ENCODE results near the gene STIP1. TPM values are rescaled to one million over a fixed set of nuclear protein-coding genes. Genes with fewer than 3 reads are reported as not detected.

The STIP1 gene
- total RNA-seq, 1 donor from 2014 or later: 110 TPM

DNA sequence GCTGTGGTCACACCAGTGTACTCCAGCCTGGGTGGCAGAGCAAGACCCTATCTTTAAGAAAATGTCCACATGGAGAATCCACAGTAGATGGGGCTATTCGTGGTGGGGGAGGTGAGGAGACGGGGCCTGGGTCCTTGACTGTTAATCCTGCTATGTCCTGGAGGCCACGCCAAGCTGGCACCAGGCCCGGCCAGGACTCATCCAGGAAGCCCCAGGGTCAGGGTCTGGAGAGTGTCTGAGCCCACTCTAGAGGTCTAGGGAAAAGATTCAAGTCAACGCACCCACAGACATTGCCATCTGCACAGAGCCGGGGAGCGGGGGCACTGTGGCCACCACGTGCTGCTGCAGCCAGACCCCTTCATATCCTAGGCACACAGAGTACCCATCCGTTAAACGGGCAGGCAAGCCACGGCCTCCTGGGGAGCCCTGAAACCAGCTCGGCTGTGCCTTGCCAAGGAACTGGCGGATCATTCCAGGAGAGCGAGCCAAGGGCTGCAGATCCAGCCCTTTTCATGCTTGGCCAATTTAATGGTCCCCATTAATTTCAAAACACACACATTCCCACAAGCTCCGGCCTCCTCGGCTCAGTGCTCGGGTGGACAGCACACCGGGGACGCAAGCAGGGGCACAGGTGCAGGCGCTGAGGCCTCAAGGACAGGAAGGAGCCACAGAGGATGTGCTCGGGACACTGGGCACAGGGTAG lies 44.7 kb upstream of the STIP1 start:
- H3K4me1 ChIP-seq: no peaks in the 10 kb centered on the region
- H3K9me3 ChIP-seq: no peaks in the 10 kb centered on the region
- no peaks in the 10 kb centered on the region for H3K27me3 ChIP-seq
- no peak overlapping the region for H3K4me3 ChIP-seq
- H3K27ac ChIP-seq: no peak overlapping the region
- DNase-seq: no peak
- TF ChIP-seq, protein P1, sequence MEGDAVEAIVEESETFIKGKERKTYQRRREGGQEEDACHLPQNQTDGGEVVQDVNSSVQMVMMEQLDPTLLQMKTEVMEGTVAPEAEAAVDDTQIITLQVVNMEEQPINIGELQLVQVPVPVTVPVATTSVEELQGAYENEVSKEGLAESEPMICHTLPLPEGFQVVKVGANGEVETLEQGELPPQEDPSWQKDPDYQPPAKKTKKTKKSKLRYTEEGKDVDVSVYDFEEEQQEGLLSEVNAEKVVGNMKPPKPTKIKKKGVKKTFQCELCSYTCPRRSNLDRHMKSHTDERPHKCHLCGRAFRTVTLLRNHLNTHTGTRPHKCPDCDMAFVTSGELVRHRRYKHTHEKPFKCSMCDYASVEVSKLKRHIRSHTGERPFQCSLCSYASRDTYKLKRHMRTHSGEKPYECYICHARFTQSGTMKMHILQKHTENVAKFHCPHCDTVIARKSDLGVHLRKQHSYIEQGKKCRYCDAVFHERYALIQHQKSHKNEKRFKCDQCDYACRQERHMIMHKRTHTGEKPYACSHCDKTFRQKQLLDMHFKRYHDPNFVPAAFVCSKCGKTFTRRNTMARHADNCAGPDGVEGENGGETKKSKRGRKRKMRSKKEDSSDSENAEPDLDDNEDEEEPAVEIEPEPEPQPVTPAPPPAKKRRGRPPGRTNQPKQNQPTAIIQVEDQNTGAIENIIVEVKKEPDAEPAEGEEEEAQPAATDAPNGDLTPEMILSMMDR (IDR thresholded peaks at IDR 0.05): no peak
- no peaks in the 10 kb centered on the region for H3K36me3 ChIP-seq
- ATAC-seq: no peak
- intact Hi-C loops (cut with DNase I): no loop called here

DNA sequence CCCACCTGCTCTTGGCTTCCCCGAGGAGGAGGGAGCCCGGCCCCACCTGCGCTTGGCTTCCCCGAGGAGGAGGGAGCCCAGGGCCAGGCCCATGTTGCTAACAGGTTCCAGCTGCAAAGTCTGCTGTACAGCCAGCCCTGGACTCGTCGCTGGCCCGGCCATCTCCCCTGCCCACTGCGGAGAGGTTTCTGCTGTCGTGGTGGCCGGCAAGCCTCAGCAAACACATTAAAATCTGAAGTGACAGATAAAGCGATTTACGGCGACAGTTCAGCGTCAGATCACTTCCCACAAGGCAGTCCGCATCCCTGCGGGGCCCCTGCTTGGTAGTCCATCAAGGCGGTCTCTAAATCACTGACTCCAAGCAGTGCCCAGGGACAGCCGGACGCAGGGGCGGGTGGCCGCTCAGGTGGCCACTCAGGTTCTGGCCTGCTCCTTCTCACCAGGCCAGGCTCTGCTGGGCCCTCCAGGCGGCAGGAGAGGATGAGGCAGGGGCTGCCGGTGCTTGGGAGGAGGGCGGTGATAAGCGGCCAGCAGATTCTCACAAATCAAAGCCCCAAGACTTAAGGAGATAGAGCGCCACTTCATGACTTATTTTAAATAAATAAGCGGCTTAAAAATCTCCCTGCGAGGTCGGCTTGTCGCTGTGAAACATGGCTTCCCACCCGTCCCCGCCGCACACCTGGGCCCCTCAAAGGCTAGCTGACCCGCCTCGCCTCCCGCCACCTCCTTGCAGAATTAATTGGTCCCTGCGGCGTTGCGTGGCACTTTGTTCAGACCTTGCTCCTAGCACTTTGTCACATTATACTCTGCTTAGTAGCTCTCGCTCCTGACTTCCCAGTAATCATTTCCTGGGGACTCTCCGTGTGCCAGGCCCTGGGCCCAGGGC lies 41.1 kb upstream of the STIP1 start:
- ATAC-seq (no peak), DNase-seq (no peak)
- TF ChIP-seq, protein P1 (IDR thresholded peaks at IDR 0.05): no peak
- H3K27ac ChIP-seq: no peak overlapping the region
- no peaks in the 10 kb centered on the region for H3K9me3 ChIP-seq
- no peak overlapping the region for H3K4me3 ChIP-seq
- intact Hi-C loops (cut with DNase I): loop anchor here (5.0 kb wide), 1 partner anchor 143 kb away; no protein-coding TSS in a partner anchor
- no peaks in the 10 kb centered on the region for H3K36me3 ChIP-seq
- H3K4me1 ChIP-seq: peaks cover 8% of the 10 kb centered on the region
- H3K27me3 ChIP-seq: no peaks in the 10 kb centered on the region

DNA sequence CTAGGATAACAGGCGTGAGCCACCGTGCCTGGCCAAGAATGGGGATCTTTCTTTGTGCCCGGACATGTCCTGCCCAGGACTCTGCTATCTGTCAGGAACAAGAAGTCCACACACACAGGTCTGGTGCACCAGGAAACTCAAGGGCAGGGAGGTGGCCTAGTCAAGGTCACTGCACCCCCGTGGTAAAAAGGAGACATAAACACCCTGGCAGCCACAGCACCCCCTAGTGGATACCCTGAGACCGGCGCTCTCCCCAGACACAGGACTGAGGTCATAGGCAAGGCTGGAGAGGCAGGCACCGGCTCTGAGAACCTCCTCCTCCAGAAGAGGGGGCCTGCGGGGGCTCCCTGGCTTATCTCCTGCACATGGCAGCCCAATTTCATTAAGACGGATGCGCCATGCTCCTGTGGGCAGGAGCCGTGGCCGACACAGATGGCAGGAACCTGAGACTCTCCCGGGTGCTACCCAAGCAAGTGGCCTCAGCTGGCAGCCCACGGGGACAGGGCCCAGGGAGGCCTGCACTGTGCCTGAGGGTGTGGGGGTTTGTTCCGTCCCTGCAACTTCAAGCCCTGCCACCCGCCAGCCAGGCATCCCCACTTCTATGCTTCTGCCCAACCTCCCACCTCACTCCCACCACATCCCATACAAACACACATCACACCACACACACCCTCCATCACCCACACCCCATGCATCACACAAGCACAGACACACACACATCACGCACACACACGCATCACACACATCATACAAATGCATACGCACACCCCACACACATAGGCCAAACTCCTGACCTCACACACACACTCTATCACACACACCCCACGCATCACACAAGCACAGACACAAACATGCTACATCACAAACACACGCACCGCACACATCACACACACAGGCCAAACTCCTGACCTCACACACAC lies 39.7 kb upstream of the STIP1 start:
- DNase-seq (peak; percentile 77), ATAC-seq (peak; percentile 81)
- intact Hi-C loops (cut with DNase I): loop anchor here (5.0 kb wide), 1 partner anchor 144 kb away; no protein-coding TSS in a partner anchor
- H3K36me3 ChIP-seq: no peaks in the 10 kb centered on the region
- no peaks in the 10 kb centered on the region for H3K27me3 ChIP-seq
- H3K27ac ChIP-seq: no peak overlapping the region
- TF ChIP-seq, protein P1 (IDR thresholded peaks at IDR 0.05): peak; percentile 70
- H3K4me1 ChIP-seq: peaks cover 8% of the 10 kb centered on the region
- no peaks in the 10 kb centered on the region for H3K9me3 ChIP-seq
- H3K4me3 ChIP-seq: no peak overlapping the region

DNA sequence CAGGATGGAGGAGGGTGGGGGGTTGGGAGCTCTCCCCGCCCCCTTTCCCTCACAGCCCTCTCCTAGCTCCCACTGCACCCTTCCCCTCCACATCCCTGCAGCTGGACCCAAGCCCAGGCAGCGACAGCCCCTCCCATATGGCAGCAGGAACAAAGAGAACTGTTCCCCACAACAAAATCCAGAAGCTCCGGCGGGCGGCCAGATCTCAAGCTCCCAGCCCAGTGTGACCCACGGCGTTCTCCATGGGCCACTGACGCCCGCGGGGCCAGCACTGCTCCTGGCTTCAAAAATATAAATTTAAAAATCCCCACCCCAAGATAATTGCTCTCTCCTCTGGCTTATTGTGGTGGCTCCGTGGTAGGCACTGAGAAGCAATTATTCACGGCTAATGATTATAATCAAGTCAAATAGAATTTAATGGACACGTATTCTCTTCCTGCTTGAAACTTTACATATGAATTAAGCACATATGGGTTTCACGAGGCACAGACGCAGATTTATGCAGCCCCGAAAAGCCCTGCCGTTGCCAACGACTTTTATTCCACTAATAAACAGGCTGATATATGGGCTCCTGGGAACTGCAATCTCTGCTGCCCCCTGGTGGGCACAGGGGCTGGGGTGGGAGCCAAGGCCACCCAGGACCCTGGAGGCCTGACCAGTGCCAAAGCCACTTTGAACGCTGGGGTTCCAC lies 37.6 kb upstream of the STIP1 start:
- peaks cover 8% of the 10 kb centered on the region for H3K4me1 ChIP-seq
- DNase-seq: peak; percentile 88
- peak overlapping the region; percentile 32 for H3K4me3 ChIP-seq
- H3K9me3 ChIP-seq: no peaks in the 10 kb centered on the region
- no peak overlapping the region for H3K27ac ChIP-seq
- intact Hi-C loops (cut with DNase I): loop anchor here (5.0 kb wide), 1 partner anchor 146 kb away; no protein-coding TSS in a partner anchor
- H3K36me3 ChIP-seq: no peaks in the 10 kb centered on the region
- peak; percentile 78 for ATAC-seq
- TF ChIP-seq, protein P1 (IDR thresholded peaks at IDR 0.05): peak; percentile 95
- no peaks in the 10 kb centered on the region for H3K27me3 ChIP-seq

All from upper lobe of right lung (tissue), 1 donor.